ENCODE results near the gene UIMC1. TPM values are rescaled to one million over a fixed set of nuclear protein-coding genes. Genes with fewer than 3 reads are reported as not detected.

UIMC1 gene
- polyA plus RNA-seq, 1 donor (not counting 4 experiments of a cell fraction or from before 2014, with no cell fraction given) = 29.0 TPM

GRCh38 chr5:176859916-176860315, 146.7 kb downstream of the UIMC1 start:
- Histone ChIP-seq H3K36me3 (ENCODE audit: control insufficient read depth in 2 of 2, extremely low read depth in 1 of 2, insufficient read depth in 2 of 2, low read length in 2 of 2) (no peaks in the 10 kb centered on the region), H3K9me3 (ENCODE audit: control insufficient read depth, low read depth, low read length) (no peaks in the 10 kb centered on the region), H3K27ac (ENCODE audit: control insufficient read depth, insufficient read depth, low read length) (no peak overlapping the region), H3K4me2 (ENCODE audit: control insufficient read depth, extremely low read depth, insufficient read depth, low read depth, low read length) (no peak overlapping the region), H3K9ac (ENCODE audit: control insufficient read depth, extremely low read depth, insufficient read depth, low read length) (no peak overlapping the region), H3K79me2 (ENCODE audit: control insufficient read depth, insufficient read depth, low read length) (no peaks in the 10 kb centered on the region), H3K9me1 (ENCODE audit: control insufficient read depth, extremely low read depth, insufficient read depth, low read length) (no peaks in the 10 kb centered on the region), H4K20me1 (ENCODE audit: control insufficient read depth, extremely low read depth, insufficient read depth, low read length) (no peaks in the 10 kb centered on the region), H2AFZ (ENCODE audit: control insufficient read depth, low read length) (no peak overlapping the region), H3K4me3 (ENCODE audit: control insufficient read depth in 2 of 3, extremely low read depth in 1 of 3, insufficient read depth in 2 of 3, low read depth in 1 of 3, low read length in 3 of 3) (no peak overlapping the region), H3K27me3 (ENCODE audit: control insufficient read depth, extremely low read depth, insufficient read depth, low read length) (peaks cover 17% of the 10 kb centered on the region), H3K4me1 (ENCODE audit: control insufficient read depth, extremely low read depth, insufficient read depth, low read length) (no peaks in the 10 kb centered on the region)
- no peak for FAIRE-seq
- TF ChIP-seq CTCF (optimal IDR thresholded peaks at IDR 0.05 in 1 of 3, IDR thresholded peaks at IDR 0.05 in 1 of 3, conservative IDR thresholded peaks at IDR 0.05 in 1 of 3; ENCODE audit: extremely low read depth in 1 of 3, insufficient read depth in 2 of 3, low read length in 3 of 3) (no peak), EZH2 (IDR thresholded peaks at IDR 0.05; ENCODE audit: low read length) (no peak)
- no peak for DNase-seq (ENCODE audit: low read depth, low spot score)
- dilution Hi-C loops (cut with MboI; ENCODE audit: extremely low pct_ligation_motif_present, low sequenced_read_pairs) = no loop called here

GRCh38 chr5:176857894-176858273, 148.7 kb downstream of the UIMC1 start:
- dilution Hi-C loops (cut with MboI; ENCODE audit: extremely low pct_ligation_motif_present, low sequenced_read_pairs) = no loop called here
- Histone ChIP-seq H4K20me1 (ENCODE audit: control insufficient read depth, extremely low read depth, insufficient read depth, low read length) (no peaks in the 10 kb centered on the region), H3K9ac (ENCODE audit: control insufficient read depth, extremely low read depth, insufficient read depth, low read length) (no peak overlapping the region)

GRCh38 chr5:176857216-176857893, 149.2 kb downstream of the UIMC1 start:
- H3K4me3 ChIP-seq (ENCODE audit: control insufficient read depth in 2 of 3, extremely low read depth in 1 of 3, insufficient read depth in 2 of 3, low read depth in 1 of 3, low read length in 3 of 3) = no peak overlapping the region
- FAIRE-seq (no peak), DNase-seq (ENCODE audit: low read depth, low spot score) (no peak)
- H4K20me1 ChIP-seq (ENCODE audit: control insufficient read depth, extremely low read depth, insufficient read depth, low read length) = no peaks in the 10 kb centered on the region
- no peak overlapping the region for H3K27ac ChIP-seq (ENCODE audit: control insufficient read depth, insufficient read depth, low read length)
- no peaks in the 10 kb centered on the region for H3K4me1 ChIP-seq (ENCODE audit: control insufficient read depth, extremely low read depth, insufficient read depth, low read length)
- no peaks in the 10 kb centered on the region for H3K9me3 ChIP-seq (ENCODE audit: control insufficient read depth, low read depth, low read length)
- no peak overlapping the region for H3K4me2 ChIP-seq (ENCODE audit: control insufficient read depth, extremely low read depth, insufficient read depth, low read depth, low read length)
- H3K36me3 ChIP-seq (ENCODE audit: control insufficient read depth in 2 of 2, extremely low read depth in 1 of 2, insufficient read depth in 2 of 2, low read length in 2 of 2) = no peaks in the 10 kb centered on the region
- dilution Hi-C loops (cut with MboI; ENCODE audit: extremely low pct_ligation_motif_present, low sequenced_read_pairs) = no loop called here
- no peaks in the 10 kb centered on the region for H3K9me1 ChIP-seq (ENCODE audit: control insufficient read depth, extremely low read depth, insufficient read depth, low read length)
- no peaks in the 10 kb centered on the region for H3K79me2 ChIP-seq (ENCODE audit: control insufficient read depth, insufficient read depth, low read length)
- no peak overlapping the region for H2AFZ ChIP-seq (ENCODE audit: control insufficient read depth, low read length)
- peaks cover 6% of the 10 kb centered on the region for H3K27me3 ChIP-seq (ENCODE audit: control insufficient read depth, extremely low read depth, insufficient read depth, low read length)
- no peak overlapping the region for H3K9ac ChIP-seq (ENCODE audit: control insufficient read depth, extremely low read depth, insufficient read depth, low read length)
- no peak for TF ChIP-seq CTCF (optimal IDR thresholded peaks at IDR 0.05 in 1 of 3, IDR thresholded peaks at IDR 0.05 in 1 of 3, conservative IDR thresholded peaks at IDR 0.05 in 1 of 3; ENCODE audit: extremely low read depth in 1 of 3, insufficient read depth in 2 of 3, low read length in 3 of 3)
- no peak for TF ChIP-seq EZH2 (IDR thresholded peaks at IDR 0.05; ENCODE audit: low read length)

More at GRCh38 chr5:176857894-176858273, 148.7 kb downstream of the UIMC1 start:
- Histone ChIP-seq H3K4me3 (ENCODE audit: control insufficient read depth in 2 of 3, extremely low read depth in 1 of 3, insufficient read depth in 2 of 3, low read depth in 1 of 3, low read length in 3 of 3) (no peak overlapping the region), H3K9me1 (ENCODE audit: control insufficient read depth, extremely low read depth, insufficient read depth, low read length) (no peaks in the 10 kb centered on the region), H3K9me3 (ENCODE audit: control insufficient read depth, low read depth, low read length) (no peaks in the 10 kb centered on the region), H3K36me3 (ENCODE audit: control insufficient read depth in 2 of 2, extremely low read depth in 1 of 2, insufficient read depth in 2 of 2, low read length in 2 of 2) (no peaks in the 10 kb centered on the region), H2AFZ (ENCODE audit: control insufficient read depth, low read length) (no peak overlapping the region), H3K4me2 (ENCODE audit: control insufficient read depth, extremely low read depth, insufficient read depth, low read depth, low read length) (no peak overlapping the region), H3K27me3 (ENCODE audit: control insufficient read depth, extremely low read depth, insufficient read depth, low read length) (peaks cover 11% of the 10 kb centered on the region), H3K4me1 (ENCODE audit: control insufficient read depth, extremely low read depth, insufficient read depth, low read length) (no peaks in the 10 kb centered on the region), H3K27ac (ENCODE audit: control insufficient read depth, insufficient read depth, low read length) (no peak overlapping the region), H3K79me2 (ENCODE audit: control insufficient read depth, insufficient read depth, low read length) (no peaks in the 10 kb centered on the region)
- no peak for TF ChIP-seq EZH2 (IDR thresholded peaks at IDR 0.05; ENCODE audit: low read length)
- FAIRE-seq = no peak
- DNase-seq (ENCODE audit: low read depth, low spot score) = no peak
